MCF 10A (cell line): Measurements from ENCODE around the gene HES6. TPM values are rescaled to one million over a fixed set of nuclear protein-coding genes. Genes with fewer than 3 reads are reported as not detected.

Experiments used
- BruUV-seq: library from RNA; stranded (reverse); fragments of 400-500 nt; replicated peaks from 2 replicates; lab custom pipeline; 2021; lab: Mats Ljungman, UMichigan
- CTCF ChIA-PET: fragments of 300-600 bp; sonication (Branson Sonifier 250); formaldehyde crosslinking; extraction: SDS; loops from one replicate; lab custom pipeline; 2021; ENCODE audit warnings: antibody characterized with exemption, inconsistent platforms; lab: Yijun Ruan, JAX
- POLR2A ChIA-PET: fragments of 300-600, 350-650 bp; sonication (Branson Sonifier 250); formaldehyde crosslinking; extraction: SDS; loops from one replicate; lab custom pipeline; 2020; ENCODE audit warnings: antibody characterized with exemption, inconsistent platforms; lab: Yijun Ruan, JAX
- DNase-seq: peaks from one replicate; pipeline ENCODE4 v3.0.0-alpha.2; 2018; ENCODE audit not compliant: unreplicated experiment
- H3K27ac Mint-ChIP-seq: one replicate; pipeline ENCODE4 v1.8.0; 2022; ENCODE audit warnings: mild to moderate bottlenecking, low read depth, mixed read lengths; ENCODE audit not compliant: unreplicated experiment
- H3K27me3 Mint-ChIP-seq: one replicate; pipeline ENCODE4 v1.8.0; 2022; ENCODE audit warnings: mixed read lengths; ENCODE audit not compliant: insufficient read depth, unreplicated experiment
- H3K36me3 Mint-ChIP-seq: one replicate; pipeline ENCODE4 v1.8.0; 2022; ENCODE audit warnings: mild to moderate bottlenecking, moderate library complexity, mixed read lengths; ENCODE audit not compliant: insufficient read depth, unreplicated experiment
- H3K4me1 Mint-ChIP-seq: one replicate; pipeline ENCODE4 v1.8.0; 2022; ENCODE audit warnings: mixed read lengths; ENCODE audit not compliant: insufficient read depth, unreplicated experiment
- H3K4me3 Mint-ChIP-seq: one replicate; pipeline ENCODE4 v1.8.0; 2022; ENCODE audit warnings: mild to moderate bottlenecking, moderate library complexity, mixed read lengths; ENCODE audit not compliant: unreplicated experiment
- H3K9me3 Mint-ChIP-seq: one replicate; pipeline ENCODE4 v1.8.0; 2022; ENCODE audit warnings: mixed read lengths; ENCODE audit not compliant: unreplicated experiment
- CTCF ChIP-seq: fragments of 200-600 bp; IDR thresholded peaks from one replicate; pipeline ENCODE4 v1.8.0; 2022; ENCODE audit warnings: antibody characterized with exemption, mild to moderate bottlenecking; ENCODE audit not compliant: unreplicated experiment
- intact Hi-C: fragments of 100-400 bp; cut with micrococcal nuclease; formaldehyde crosslinking; loops from 2 replicates; pipeline ENCODE4 v1.14.1; 2022
- total RNA-seq: library from RNA; stranded (reverse); gene quantifications from 2 replicates; pipeline ENCODE4 v1.2.3, GENCODE V29; 2022

HES6 gene
- total RNA-seq, 1 experiment from 2014 or later: 19.7 TPM

- Mint-ChIP-seq H3K36me3 (no peaks in the 10 kb centered on the region), H3K4me1 (peaks cover 4% of the 10 kb centered on the region), H3K27me3 (no peaks in the 10 kb centered on the region), H3K27ac (no peak overlapping the region), H3K9me3 (no peaks in the 10 kb centered on the region), H3K4me3 (no peak overlapping the region)
- ChIA-PET CTCF (no interaction called here), POLR2A (interaction anchor here (1.5 to 3.7 kb wide), 2 partner anchors 13 to 33 kb away, joined by 3 to 13 read pairs; no protein-coding TSS in a partner anchor)
- no peak for TF ChIP-seq CTCF
- intact Hi-C loops: no loop called here
- DNase-seq: peak; percentile 13
- no TSS peak for BruUV-seq
These were observed 4.5 kb downstream of the HES6 start for GRCh38 chr2:238235331-238235732.

GRCh38 chr2:238233625-238234024 is 6.2 kb downstream of the HES6 start:
- intact Hi-C loops: no loop called here
- ChIA-PET POLR2A (interaction anchor here (1.5 kb wide), 1 partner anchor 12 kb away, joined by 3 read pairs; no protein-coding TSS in a partner anchor), CTCF (no interaction called here)
- Mint-ChIP-seq H3K36me3 (no peaks in the 10 kb centered on the region), H3K4me3 (no peak overlapping the region), H3K9me3 (no peaks in the 10 kb centered on the region), H3K27ac (no peak overlapping the region), H3K4me1 (no peaks in the 10 kb centered on the region), H3K27me3 (no peaks in the 10 kb centered on the region)
- no TSS peak for BruUV-seq
- DNase-seq: no peak
- TF ChIP-seq CTCF: no peak

GRCh38 chr2:238231809-238232208 is 8.0 kb downstream of the HES6 start:
- H3K36me3 Mint-ChIP-seq: no peaks in the 10 kb centered on the region
- H3K27me3 Mint-ChIP-seq: peaks cover 11% of the 10 kb centered on the region
- TF ChIP-seq CTCF: no peak
- no peaks in the 10 kb centered on the region for H3K9me3 Mint-ChIP-seq
- H3K4me3 Mint-ChIP-seq: no peak overlapping the region
- POLR2A ChIA-PET: no interaction called here
- no peak for DNase-seq
- intact Hi-C loops: no loop called here
- CTCF ChIA-PET: interaction anchor here (1.0 kb wide), 1 partner anchor 25 kb away, joined by 3 read pairs; no protein-coding TSS in a partner anchor
- BruUV-seq: no TSS peak
- H3K27ac Mint-ChIP-seq: no peak overlapping the region
- peaks cover 7% of the 10 kb centered on the region for H3K4me1 Mint-ChIP-seq

GRCh38 chr2:238231251-238231793 is 8.5 kb downstream of the HES6 start:
- Mint-ChIP-seq H3K27ac (no peak overlapping the region), H3K36me3 (no peaks in the 10 kb centered on the region), H3K4me1 (peaks cover 7% of the 10 kb centered on the region), H3K27me3 (peaks cover 13% of the 10 kb centered on the region), H3K4me3 (no peak overlapping the region), H3K9me3 (no peaks in the 10 kb centered on the region)
- intact Hi-C loops: no loop called here
- CTCF ChIA-PET: interaction anchor here (1.0 kb wide), 1 partner anchor 25 kb away, joined by 3 read pairs; no protein-coding TSS in a partner anchor
- DNase-seq: no peak
- POLR2A ChIA-PET: no interaction called here
- no TSS peak for BruUV-seq
- no peak for TF ChIP-seq CTCF
